IMR-90 (cell line): ENCODE measurements around the gene ACOT4. TPM values are rescaled to one million over a fixed set of nuclear protein-coding genes. Genes with fewer than 3 reads are reported as not detected.
"Not testable (repeated sequence)": the region's sequence is repeated elsewhere in the genome, so short reads cannot be mapped to it uniquely, and the experiment has no call there.

ENCODE experiments used
- ATAC-seq: fragments of 200-7000 bp; cut with Tn5 transposase; 2 replicates; pipeline ENCODE4 v1.9.1; 2020; ENCODE audit warnings: low read depth, mild to moderate bottlenecking, moderate library complexity
- BruUV-seq: library from RNA; stranded (reverse); fragments of 400-500 nt; replicated peaks from 2 replicates; lab custom pipeline; 2021; lab: Mats Ljungman, UMichigan
- CTCF ChIA-PET: fragments of 300-600 bp; formaldehyde crosslinking; extraction: SDS; loops from one replicate; lab custom pipeline; 2021; ENCODE audit warnings: antibody characterized with exemption; lab: Yijun Ruan, JAX
- POLR2A ChIA-PET: fragments of 300-600 bp; sonication (Branson Sonifier 250); formaldehyde crosslinking; loops from one replicate; lab custom pipeline; 2022; ENCODE audit warnings: antibody characterized with exemption; ENCODE audit not compliant: unreplicated experiment; lab: Charles Lee
- DNase-seq: peaks from one replicate; pipeline ENCODE4 v3.0.0; 2013
- H2AFZ ChIP-seq: replicated peaks from 2 replicates; pipeline ENCODE3; 2013; ENCODE audit warnings: low read length, mild to moderate bottlenecking; ENCODE audit not compliant: poor library complexity
- H2AK5ac ChIP-seq: 2 replicates; pipeline ENCODE4 v1.6.1; 2013; ENCODE audit warnings: low read depth, low read length, inconsistent platforms
- H2AK9ac ChIP-seq: replicated peaks from 2 replicates; pipeline ENCODE3; 2013; ENCODE audit warnings: mild to moderate bottlenecking, low read depth, low read length, moderate library complexity; ENCODE audit not compliant: poor library complexity
- H2BK120ac ChIP-seq: 2 replicates; pipeline ENCODE4 v1.6.1; 2013; ENCODE audit warnings: low read depth, low read length, inconsistent platforms
- H2BK15ac ChIP-seq: 3 replicates; pipeline ENCODE4 v1.6.1; 2013; ENCODE audit warnings: low read depth, low read length, inconsistent platforms
- H2BK20ac ChIP-seq: 2 replicates; pipeline ENCODE4 v1.6.1; 2013; ENCODE audit warnings: low read depth, mild to moderate bottlenecking, inconsistent platforms, low read length, moderate library complexity
- H2BK5ac ChIP-seq: 2 replicates; pipeline ENCODE4 v1.6.1; 2013; ENCODE audit warnings: mild to moderate bottlenecking, low read depth, low read length, inconsistent platforms; ENCODE audit not compliant: poor library complexity, severe bottlenecking
- H3K14ac ChIP-seq: replicated peaks from 2 replicates; pipeline ENCODE4 v1.6.1; 2013; ENCODE audit warnings: low read depth, low read length, inconsistent platforms
- H3K18ac ChIP-seq: 2 replicates; pipeline ENCODE4 v1.6.1; 2013; ENCODE audit warnings: low read depth, low read length, control low read depth
- H3K23ac ChIP-seq: 2 replicates; pipeline ENCODE4 v1.6.1; 2013; ENCODE audit warnings: low read depth, low read length, inconsistent platforms
- H3K27ac ChIP-seq: 2 replicates; pipeline ENCODE4 v1.5.1; 2013; ENCODE audit warnings: mild to moderate bottlenecking, control low read depth, low read length; ENCODE audit not compliant: insufficient read depth
- H3K27me3 ChIP-seq: 2 replicates; pipeline ENCODE4 v1.6.1; 2013; ENCODE audit warnings: low read length; ENCODE audit not compliant: control insufficient read depth, insufficient read depth
- H3K36me3 ChIP-seq: 2 replicates; pipeline ENCODE4 v1.6.1; 2013; ENCODE audit warnings: low read length, mixed read lengths; ENCODE audit not compliant: control insufficient read depth, insufficient read depth
- H3K4ac ChIP-seq: 2 replicates; pipeline ENCODE4 v1.6.1; 2013; ENCODE audit warnings: low read depth, low read length, inconsistent platforms
- H3K4me1 ChIP-seq: 2 replicates; pipeline ENCODE4 v1.6.1; 2013; ENCODE audit warnings: low read length, mixed read lengths; ENCODE audit not compliant: control insufficient read depth, insufficient read depth
- H3K4me2 ChIP-seq: 2 replicates; pipeline ENCODE4 v1.6.1; 2013; ENCODE audit warnings: low read depth, mild to moderate bottlenecking, control low read depth, low read length, moderate library complexity
- H3K4me3 ChIP-seq: 2 replicates; pipeline ENCODE4 v1.5.1; 2013; ENCODE audit warnings: low read depth, mild to moderate bottlenecking, control low read depth, low read length, moderate library complexity; ENCODE audit not compliant: insufficient read depth
- H3K56ac ChIP-seq: 2 replicates; pipeline ENCODE4 v1.6.1; 2013; ENCODE audit warnings: low read length, inconsistent platforms; ENCODE audit not compliant: insufficient read depth; ENCODE audit errors: extremely low read depth
- H3K79me1 ChIP-seq, 2 experiments: 2 replicates each; pipeline ENCODE4 v1.6.1; 2013; ENCODE audit warnings: low read length in 2 of 2, inconsistent platforms in 1 of 2, low read depth in 1 of 2
- H3K9ac ChIP-seq: 2 replicates; pipeline ENCODE4 v1.6.1; 2013; ENCODE audit warnings: low read depth, low read length, control low read depth
- H3K9me1 ChIP-seq: 2 replicates; pipeline ENCODE4 v1.6.1; 2013; ENCODE audit warnings: low read length, inconsistent platforms; ENCODE audit not compliant: insufficient read depth
- H3K9me3 ChIP-seq: 2 replicates; pipeline ENCODE4 v1.6.1; 2013; ENCODE audit warnings: low read length; ENCODE audit not compliant: control insufficient read depth, insufficient read depth
- H4K20me1 ChIP-seq: 2 replicates; pipeline ENCODE4 v1.6.1; 2013; ENCODE audit warnings: low read length, inconsistent platforms; ENCODE audit not compliant: insufficient read depth
- H4K5ac ChIP-seq: 2 replicates; pipeline ENCODE4 v1.6.1; 2013; ENCODE audit warnings: mild to moderate bottlenecking, low read depth, low read length, control low read depth
- H4K8ac ChIP-seq, 2 experiments: 2 replicates each; pipeline ENCODE4 v1.6.1; 2013; ENCODE audit warnings: low read depth in 2 of 2, low read length in 2 of 2, control low read depth in 1 of 2, inconsistent platforms in 1 of 2
- H4K91ac ChIP-seq: 2 replicates; pipeline ENCODE4 v1.6.1; 2013; ENCODE audit warnings: low read depth, low read length, inconsistent platforms; ENCODE audit not compliant: insufficient read depth
- MAZ ChIP-seq: IDR thresholded peaks from 2 replicates; pipeline ENCODE4 v1.6.1; 2012; ENCODE audit warnings: low read depth, mild to moderate bottlenecking, low read length, improper control_type of control experiment, moderate library complexity, borderline replicate concordance
- MXI1 ChIP-seq: IDR thresholded peaks from 2 replicates; pipeline ENCODE4 v1.6.1; 2012; ENCODE audit warnings: low read depth, mild to moderate bottlenecking, low read length, moderate library complexity, borderline replicate concordance
- POLR2A ChIP-seq: IDR thresholded peaks from 2 replicates; pipeline ENCODE4 v1.6.1; 2012; ENCODE audit warnings: mild to moderate bottlenecking, low read depth, low read length
- RFX5 ChIP-seq: IDR thresholded peaks from 2 replicates; pipeline ENCODE4 v1.8.0; 2012; ENCODE audit warnings: low read depth, mild to moderate bottlenecking, low read length, moderate library complexity
- USF2 ChIP-seq: fragments of 150-350 bp; IDR thresholded peaks from 2 replicates; pipeline ENCODE4 v1.6.1; 2017; ENCODE audit warnings: mild to moderate bottlenecking, antibody characterized with exemption, low read length, low read depth
- WGBS, 2 experiments: methylation state at CpG; one replicate each; pipeline versions ENCODE4 v1.1.5 to v1.1.7; 2013; ENCODE audit warnings: missing lambda C conversion rate in 2 of 2; ENCODE audit not compliant: insufficient read length in 1 of 2; ENCODE audit errors: extremely low coverage in 2 of 2; 5-methylcytosine and 5-hydroxymethylcytosine counted together
- dilution Hi-C: fragments of 300-500 bp; cut with HindIII; formaldehyde crosslinking; loops from one replicate; pipeline ENCODE4 v1.14.3; 2018; ENCODE audit warnings: low sequenced_read_pairs; ENCODE audit not compliant: unreplicated experiment
- in situ Hi-C: fragments of 300-500 bp; cut with MboI; formaldehyde crosslinking; loops from 3 replicates; pipeline ENCODE4 v1.14.3; 2019; ENCODE audit warnings: low sequenced_read_pairs, inconsistent platforms, mixed read lengths
- intact Hi-C: fragments of 100-400 bp; cut with micrococcal nuclease; formaldehyde crosslinking; loops from 2 replicates; pipeline ENCODE4 v1.10.0; 2022
- polyA plus RNA-seq, 3 experiments: library from polyadenylated mRNA; depleted of rRNA; stranded (reverse); fragments of >200 nt; gene quantifications; 2 replicates each; pipeline ENCODE4 v1.2.3, GENCODE V29; 2012; ENCODE audit warnings: low replicate concordance in 1 of 3
- total RNA-seq: library from RNA; depleted of rRNA; stranded (reverse); fragments of >200 nt; gene quantifications from 2 replicates; pipeline ENCODE4 v1.2.3, GENCODE V29; 2012

The ACOT4 gene
- total and polyA plus RNA-seq, 2 of the 4 experiments (the other 2 are of a cell fraction), result 0.22 to 0.54 TPM

- no peak overlapping the region for H4K8ac ChIP-seq
- no peak overlapping the region for H2BK20ac ChIP-seq
- intact Hi-C loops (no loop called here), in situ Hi-C loops (no loop called here), dilution Hi-C loops (no loop called here)
- H3K79me1 ChIP-seq, result no peaks in the 10 kb centered on the region
- H2BK120ac ChIP-seq, result no peak overlapping the region
- no peaks in the 10 kb centered on the region for H4K20me1 ChIP-seq
- no peak overlapping the region for H2BK5ac ChIP-seq
- no peaks in the 10 kb centered on the region for H3K9me1 ChIP-seq
- no peak overlapping the region for H3K9ac ChIP-seq
- H3K27ac ChIP-seq, result no peak overlapping the region
- POLR2A ChIA-PET, result no interaction called here
- no peak overlapping the region for H4K91ac ChIP-seq
- H3K27me3 ChIP-seq, result no peaks in the 10 kb centered on the region
- ATAC-seq, result no peak
- no peak overlapping the region for H3K23ac ChIP-seq
- no TSS peak for BruUV-seq
- H2AK5ac ChIP-seq, result no peak overlapping the region
- no peak overlapping the region for H3K4ac ChIP-seq
- CTCF ChIA-PET, result no interaction called here
- H3K18ac ChIP-seq, result no peak overlapping the region
- H3K4me3 ChIP-seq, result no peak overlapping the region
- no peak overlapping the region for H2AK9ac ChIP-seq
- no CpG with 5 or more reads among the region's 4 CpGs for WGBS, 2 experiments
- no peak overlapping the region for H2BK15ac ChIP-seq
- no peaks in the 10 kb centered on the region for H3K4me1 ChIP-seq
- no peak overlapping the region for H2AFZ ChIP-seq
- no peaks in the 10 kb centered on the region for H3K9me3 ChIP-seq
- H3K4me2 ChIP-seq, result no peak overlapping the region
- no peak overlapping the region for H3K56ac ChIP-seq
- no peaks in the 10 kb centered on the region for H3K36me3 ChIP-seq
- TF ChIP-seq USF2 (no peak), POLR2A (no peak), MXI1 (no peak), RFX5 (no peak), MAZ (no peak)
- DNase-seq, result no peak
- H3K14ac ChIP-seq, result no peak overlapping the region
- H4K5ac ChIP-seq, result no peak overlapping the region
Observed at GRCh38 chr14:73553845-73554244, 37.8 kb upstream of the ACOT4 start.

- POLR2A ChIA-PET, H3K4me1 ChIP-seq, H2BK5ac ChIP-seq, dilution Hi-C loops, H3K27me3 ChIP-seq, H3K4me3 ChIP-seq, H2BK120ac ChIP-seq, H3K23ac ChIP-seq, H3K4ac ChIP-seq, H3K79me1 ChIP-seq, H3K18ac ChIP-seq, BruUV-seq, H4K8ac ChIP-seq, H4K5ac ChIP-seq, H2AK9ac ChIP-seq, H3K14ac ChIP-seq, CTCF ChIA-PET, H4K20me1 ChIP-seq, ATAC-seq, H3K9ac ChIP-seq, H3K9me3 ChIP-seq, H2BK15ac ChIP-seq, H4K91ac ChIP-seq, H3K4me2 ChIP-seq, DNase-seq, H3K27ac ChIP-seq, H2BK20ac ChIP-seq, in situ Hi-C loops, intact Hi-C loops, H3K9me1 ChIP-seq, H2AFZ ChIP-seq, H3K36me3 ChIP-seq, H2AK5ac ChIP-seq, H3K56ac ChIP-seq: not testable (repeated sequence)
- no CpG with 5 or more reads among the region's 2 CpGs for WGBS, 2 experiments
Observed at GRCh38 chr14:73557201-73557600, 34.5 kb upstream of the ACOT4 start.
